ENCODE data around the gene MAP7. TPM values are rescaled to one million over a fixed set of nuclear protein-coding genes. Genes with fewer than 3 reads are reported as not detected.

Gene MAP7
- total RNA-seq, 1 donor from 2014 or later: 101 TPM

DNA sequence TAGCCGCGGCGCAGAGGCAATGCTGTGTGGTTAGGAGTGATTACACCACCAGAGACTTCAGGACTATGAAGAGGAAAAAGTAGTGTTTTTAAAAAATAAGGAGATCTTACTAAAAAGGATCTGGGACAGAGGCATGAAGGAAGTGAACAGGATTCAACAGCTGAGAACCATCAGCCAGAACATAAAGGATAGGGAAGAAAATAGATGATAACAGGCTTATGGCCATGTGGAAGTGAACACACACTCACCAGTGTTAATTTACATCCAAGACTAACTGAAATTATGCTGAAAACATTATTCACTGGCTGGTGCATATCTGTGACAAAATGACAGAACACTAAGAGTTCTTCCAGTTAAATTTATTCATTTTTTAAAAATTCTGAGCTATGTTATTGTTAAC, 213.1 kb downstream of the MAP7 start:
- no peak overlapping the region for H3K4me3 Mint-ChIP-seq (ENCODE audit: low read depth)
- H3K27ac Mint-ChIP-seq: peak overlapping the region; percentile 29

DNA sequence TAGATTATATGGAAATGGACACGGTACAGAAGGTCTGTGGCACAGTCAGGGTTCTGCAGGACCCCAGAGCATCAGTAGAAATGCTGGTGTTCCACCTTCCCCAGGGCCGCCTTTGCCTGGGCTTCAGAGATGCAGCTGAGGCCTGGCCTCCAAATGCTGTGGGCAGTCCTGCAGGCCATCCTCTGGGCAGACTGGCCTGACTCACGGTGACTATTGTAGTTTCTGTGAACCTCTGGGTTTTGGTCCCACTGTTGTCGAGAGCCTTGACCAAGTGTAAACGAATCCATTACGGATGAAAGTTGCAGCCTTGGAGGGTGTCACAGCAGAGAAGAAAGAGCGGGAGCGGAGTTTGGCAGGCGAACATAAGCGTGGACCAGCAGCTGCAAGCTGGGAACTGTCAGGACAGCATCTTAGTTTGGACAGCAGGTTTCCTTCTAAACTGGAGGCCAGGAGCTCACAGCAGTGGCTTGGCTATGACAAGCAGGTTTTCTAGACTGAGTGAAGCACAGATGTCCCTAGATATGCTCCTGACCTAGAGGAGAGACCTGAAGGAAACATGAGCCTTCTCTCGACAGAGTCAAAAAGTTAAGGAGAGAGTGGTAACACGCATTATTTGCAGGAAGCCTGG, 214.4 kb downstream of the MAP7 start:
- no peak for DNase-seq (ENCODE audit: low spot score, unreplicated experiment)
- Mint-ChIP-seq H3K4me3 (ENCODE audit: low read depth) (no peak overlapping the region), H3K9me3 (ENCODE audit: low read depth) (no peaks in the 10 kb centered on the region), H3K4me1 (ENCODE audit: low read depth) (peaks cover 4% of the 10 kb centered on the region), H3K27ac (peak overlapping the region; percentile 25), H3K36me3 (ENCODE audit: insufficient read depth) (no peaks in the 10 kb centered on the region), H3K27me3 (no peaks in the 10 kb centered on the region)
- TF ChIP-seq, protein P1, sequence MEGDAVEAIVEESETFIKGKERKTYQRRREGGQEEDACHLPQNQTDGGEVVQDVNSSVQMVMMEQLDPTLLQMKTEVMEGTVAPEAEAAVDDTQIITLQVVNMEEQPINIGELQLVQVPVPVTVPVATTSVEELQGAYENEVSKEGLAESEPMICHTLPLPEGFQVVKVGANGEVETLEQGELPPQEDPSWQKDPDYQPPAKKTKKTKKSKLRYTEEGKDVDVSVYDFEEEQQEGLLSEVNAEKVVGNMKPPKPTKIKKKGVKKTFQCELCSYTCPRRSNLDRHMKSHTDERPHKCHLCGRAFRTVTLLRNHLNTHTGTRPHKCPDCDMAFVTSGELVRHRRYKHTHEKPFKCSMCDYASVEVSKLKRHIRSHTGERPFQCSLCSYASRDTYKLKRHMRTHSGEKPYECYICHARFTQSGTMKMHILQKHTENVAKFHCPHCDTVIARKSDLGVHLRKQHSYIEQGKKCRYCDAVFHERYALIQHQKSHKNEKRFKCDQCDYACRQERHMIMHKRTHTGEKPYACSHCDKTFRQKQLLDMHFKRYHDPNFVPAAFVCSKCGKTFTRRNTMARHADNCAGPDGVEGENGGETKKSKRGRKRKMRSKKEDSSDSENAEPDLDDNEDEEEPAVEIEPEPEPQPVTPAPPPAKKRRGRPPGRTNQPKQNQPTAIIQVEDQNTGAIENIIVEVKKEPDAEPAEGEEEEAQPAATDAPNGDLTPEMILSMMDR (IDR thresholded peaks at IDR 0.05; ENCODE audit: unreplicated experiment): no peak

More for the DNA sequence above, 213.1 kb downstream of the MAP7 start:
- no peak for DNase-seq (ENCODE audit: low spot score, unreplicated experiment)
- H3K4me1 Mint-ChIP-seq (ENCODE audit: low read depth): peaks cover 4% of the 10 kb centered on the region
- no peaks in the 10 kb centered on the region for H3K27me3 Mint-ChIP-seq
- TF ChIP-seq, protein P1 (IDR thresholded peaks at IDR 0.05; ENCODE audit: unreplicated experiment): no peak
- H3K9me3 Mint-ChIP-seq (ENCODE audit: low read depth): no peaks in the 10 kb centered on the region
- H3K36me3 Mint-ChIP-seq (ENCODE audit: insufficient read depth): peaks cover 2% of the 10 kb centered on the region

DNA sequence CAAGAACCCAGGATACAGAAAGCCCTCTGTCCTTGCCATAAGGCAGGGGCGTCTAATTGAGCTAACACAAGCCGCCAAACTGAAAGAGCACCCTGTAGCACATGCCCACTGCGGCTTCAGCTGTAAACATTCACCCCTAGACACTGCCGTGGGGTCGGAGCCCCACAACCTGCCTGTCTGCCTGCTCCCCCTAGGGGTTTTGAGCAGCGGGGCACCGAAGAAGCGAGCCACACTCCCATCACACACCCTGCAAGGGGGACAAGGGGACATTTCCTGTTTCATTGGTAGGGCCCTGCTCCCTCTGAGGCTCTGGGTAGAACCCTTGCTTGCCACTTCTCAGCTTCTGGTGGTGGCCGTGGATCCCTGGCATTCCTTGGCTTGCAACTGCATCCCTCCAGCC, 215.4 kb downstream of the MAP7 start:
- Mint-ChIP-seq H3K27me3 (no peaks in the 10 kb centered on the region), H3K36me3 (ENCODE audit: insufficient read depth) (no peaks in the 10 kb centered on the region), H3K4me3 (ENCODE audit: low read depth) (no peak overlapping the region), H3K4me1 (ENCODE audit: low read depth) (peaks cover 4% of the 10 kb centered on the region), H3K9me3 (ENCODE audit: low read depth) (no peaks in the 10 kb centered on the region), H3K27ac (no peak overlapping the region)
- TF ChIP-seq, protein P1 (IDR thresholded peaks at IDR 0.05; ENCODE audit: unreplicated experiment): peak; percentile 38
- DNase-seq (ENCODE audit: low spot score, unreplicated experiment): no peak

DNA sequence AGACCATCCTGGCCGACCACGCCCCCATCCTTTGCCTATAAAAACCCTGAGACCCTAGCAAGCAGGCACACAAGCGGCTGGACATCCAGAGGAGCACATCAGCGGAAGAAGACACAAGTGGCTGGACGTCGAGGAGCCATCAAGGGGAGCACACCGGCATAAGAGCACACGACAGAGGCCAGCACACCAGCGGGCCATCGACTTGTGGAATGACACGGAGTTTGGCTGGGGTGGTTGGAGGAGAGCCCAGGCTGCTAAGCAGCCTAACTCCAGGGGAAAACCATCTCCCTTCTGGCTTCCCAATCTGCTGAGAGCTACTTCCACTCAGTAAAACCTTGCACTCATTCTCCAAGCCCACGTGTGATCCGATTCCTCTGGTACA, 215.8 kb downstream of the MAP7 start:
- Mint-ChIP-seq H3K36me3 (ENCODE audit: insufficient read depth) (no peaks in the 10 kb centered on the region), H3K27ac (no peak overlapping the region), H3K9me3 (ENCODE audit: low read depth) (no peaks in the 10 kb centered on the region), H3K4me1 (ENCODE audit: low read depth) (peaks cover 7% of the 10 kb centered on the region), H3K4me3 (ENCODE audit: low read depth) (no peak overlapping the region), H3K27me3 (no peaks in the 10 kb centered on the region)
- no peak for DNase-seq (ENCODE audit: low spot score, unreplicated experiment)
- TF ChIP-seq, protein P1 (IDR thresholded peaks at IDR 0.05; ENCODE audit: unreplicated experiment): no peak

DNA sequence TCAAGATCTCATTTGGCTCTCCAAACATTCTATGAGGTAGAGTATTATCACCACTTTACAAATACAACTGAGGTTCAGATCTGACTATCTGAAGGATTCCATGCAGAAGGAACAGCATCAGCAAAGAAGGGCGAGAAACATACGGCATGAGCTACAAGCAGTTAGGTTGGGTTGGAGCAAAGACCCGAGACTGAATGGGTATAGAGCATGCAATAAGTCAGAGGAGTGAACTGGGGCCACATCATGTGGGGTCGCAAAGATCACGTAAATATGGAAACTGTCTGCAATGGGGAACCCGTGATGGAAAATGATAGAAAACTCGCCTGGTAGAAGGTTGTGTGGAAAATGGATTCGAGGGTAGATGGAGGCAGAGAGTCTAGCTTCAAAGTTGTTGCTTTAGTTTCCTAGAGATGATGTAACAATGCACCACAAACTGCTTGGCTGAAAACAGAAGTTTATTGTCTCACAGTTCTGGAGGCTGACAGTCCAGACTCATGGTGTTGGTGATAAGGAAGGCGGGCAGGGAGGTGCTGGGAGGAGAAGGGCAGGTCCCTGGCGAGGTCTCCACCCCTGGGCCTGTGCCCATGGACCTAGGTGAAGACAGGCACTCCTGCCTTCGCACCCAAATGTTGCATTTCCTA, 216.3 kb downstream of the MAP7 start:
- Mint-ChIP-seq H3K4me1 (ENCODE audit: low read depth) (peaks cover 7% of the 10 kb centered on the region), H3K36me3 (ENCODE audit: insufficient read depth) (no peaks in the 10 kb centered on the region), H3K27me3 (no peaks in the 10 kb centered on the region), H3K9me3 (ENCODE audit: low read depth) (no peaks in the 10 kb centered on the region), H3K4me3 (ENCODE audit: low read depth) (no peak overlapping the region), H3K27ac (no peak overlapping the region)
- DNase-seq (ENCODE audit: low spot score, unreplicated experiment): no peak
- TF ChIP-seq, protein P1 (IDR thresholded peaks at IDR 0.05; ENCODE audit: unreplicated experiment): no peak
